GM18499 (cell line): Measurements from ENCODE around the gene RIT2.

Source experiments
- ATAC-seq: cut with Tn5 transposase; IDR thresholded peaks from one replicate; pipeline ENCODE4 v1.9.1; 2021; ENCODE audit warnings: moderate number of reproducible peaks; ENCODE audit not compliant: insufficient read depth, unreplicated experiment

RIT2 gene

GRCh38 chr18:42941021-42941420 is 174.5 kb downstream of the RIT2 start:
- ATAC-seq, result no peak

- ATAC-seq, result no peak
Measured at GRCh38 chr18:42937436-42937835, 178.0 kb downstream of the RIT2 start.

- no peak for ATAC-seq
Measured at GRCh38 chr18:42936289-42936688, 179.2 kb downstream of the RIT2 start.

- ATAC-seq, result no peak
Measured at GRCh38 chr18:42931491-42931890, 184.0 kb downstream of the RIT2 start.

DNA sequence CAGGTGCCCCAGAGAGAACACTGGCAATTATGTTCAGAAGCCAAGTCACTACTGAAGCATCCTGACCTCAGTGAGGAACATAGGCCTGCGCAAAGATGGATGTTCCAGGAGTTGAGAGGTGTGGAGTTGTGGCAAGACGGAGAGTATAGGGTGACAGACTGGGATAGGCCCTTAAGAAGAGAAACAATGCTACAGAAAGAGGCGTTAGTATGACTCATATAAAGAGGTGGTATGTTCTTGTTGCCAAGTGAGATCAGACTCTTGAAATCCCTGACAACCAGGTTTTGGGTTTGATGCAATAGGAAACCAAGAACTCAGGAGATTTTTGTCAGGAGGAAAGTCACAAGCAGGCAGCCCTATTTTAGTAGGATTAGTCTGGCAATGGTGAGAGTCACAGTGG is 185.6 kb downstream of the RIT2 start:
- no peak for ATAC-seq

DNA sequence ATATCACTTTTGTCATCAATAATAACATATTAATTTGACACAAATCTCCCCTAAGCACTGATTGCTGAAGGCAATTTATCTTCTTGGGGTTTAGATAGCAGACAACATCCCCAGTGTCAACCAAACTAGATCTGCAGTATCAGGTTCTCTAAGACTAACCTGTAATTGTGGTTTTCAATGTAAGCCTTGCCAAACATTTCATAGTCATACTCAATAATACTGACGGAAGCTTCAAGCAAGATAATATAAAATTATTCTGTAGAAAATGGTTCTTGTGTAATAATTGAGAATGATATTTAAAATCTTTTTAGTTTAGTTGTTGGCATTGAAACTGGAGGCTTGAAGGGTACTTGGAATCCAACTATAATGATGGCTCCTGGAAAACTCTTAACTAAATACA is 186.3 kb downstream of the RIT2 start:
- ATAC-seq, result no peak

- no peak for ATAC-seq
Measured at GRCh38 chr18:42925036-42925435, 190.4 kb downstream of the RIT2 start.

- no peak for ATAC-seq
Measured at GRCh38 chr18:42922363-42922762, 193.1 kb downstream of the RIT2 start.

DNA sequence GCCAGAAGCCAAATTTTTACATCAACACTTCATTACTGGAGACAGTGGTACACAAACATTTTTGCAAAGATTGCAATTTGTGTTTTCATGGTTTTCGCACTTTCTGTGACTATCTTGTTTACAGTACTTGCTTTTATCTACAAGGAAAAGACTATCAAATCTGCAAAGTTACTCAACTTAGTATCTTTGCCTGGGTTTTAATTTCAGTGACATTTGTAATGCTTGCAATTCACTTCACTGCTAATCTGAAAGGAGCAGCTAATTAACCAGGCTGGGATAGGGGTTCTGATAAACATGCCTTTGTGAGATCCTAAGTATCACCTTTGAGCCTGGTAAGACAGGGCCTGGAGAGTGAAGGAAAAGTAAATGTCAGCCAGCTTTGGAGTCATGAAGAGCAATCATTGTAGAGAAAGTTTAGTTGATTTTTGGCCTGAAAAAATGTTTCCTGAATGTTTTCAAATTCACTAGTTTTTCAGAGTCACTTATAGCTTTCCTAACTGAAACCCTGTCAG is 194.2 kb downstream of the RIT2 start:
- ATAC-seq, result no peak

DNA sequence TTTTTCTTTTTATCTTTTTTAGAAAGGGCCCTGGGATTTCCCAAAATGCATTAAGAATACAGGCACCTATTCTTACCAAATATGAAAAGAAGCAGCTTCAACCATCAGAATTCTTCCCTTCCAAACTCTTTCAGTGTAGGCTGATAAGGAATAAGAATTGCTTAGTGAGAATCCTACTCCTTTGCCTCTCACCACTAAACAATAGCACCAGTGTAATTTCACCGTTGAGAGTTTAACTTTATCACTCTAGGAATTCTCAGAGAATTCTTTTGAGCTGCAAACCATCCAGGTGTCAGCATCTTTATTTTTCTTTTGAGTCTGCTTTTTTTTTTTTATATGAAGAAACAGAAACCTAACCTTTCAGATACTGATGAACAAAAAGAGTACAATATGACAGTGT is 194.9 kb downstream of the RIT2 start:
- ATAC-seq, result no peak

DNA sequence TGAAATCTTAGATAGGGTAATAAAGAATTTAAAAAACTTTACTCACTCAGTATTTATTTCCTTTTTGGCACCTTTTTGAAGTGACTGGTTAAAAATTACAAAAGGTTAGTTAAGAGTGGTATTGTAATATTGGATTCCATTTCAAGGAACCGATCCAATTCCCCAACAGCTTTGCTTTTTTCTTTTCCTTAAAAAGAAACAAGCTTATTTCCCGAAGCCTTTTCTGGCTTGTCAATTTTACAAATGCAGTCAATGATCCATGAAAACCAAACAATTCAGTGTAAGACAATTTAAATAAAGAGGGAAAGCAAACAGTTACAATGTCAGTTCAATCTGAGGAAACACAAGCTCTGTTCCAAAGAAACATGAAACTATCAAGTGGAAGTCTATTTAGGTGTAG is 200.2 kb downstream of the RIT2 start:
- no peak for ATAC-seq

DNA sequence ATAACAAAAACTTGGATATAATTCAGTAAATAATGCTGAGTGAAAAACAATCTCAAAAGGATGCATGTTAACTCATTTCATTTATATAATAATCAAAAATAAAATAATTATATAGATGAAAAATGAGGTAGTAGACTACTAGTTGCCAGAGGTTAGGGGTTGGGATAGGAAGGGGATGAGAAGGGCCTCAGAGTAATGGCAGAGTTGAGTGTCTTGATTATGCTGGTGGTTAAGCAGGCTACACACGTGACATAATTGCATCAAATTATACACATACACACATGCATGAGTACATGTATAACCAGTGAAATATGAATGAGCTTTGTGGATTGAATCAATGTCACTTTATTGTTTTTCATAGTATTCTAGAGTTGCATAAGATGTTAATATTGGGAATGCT is 201.0 kb downstream of the RIT2 start:
- ATAC-seq, result no peak

- ATAC-seq, result no peak
Measured at GRCh38 chr18:42909095-42909494, 206.4 kb downstream of the RIT2 start.

- ATAC-seq, result no peak
Measured at GRCh38 chr18:42906761-42907160, 208.7 kb downstream of the RIT2 start.

DNA sequence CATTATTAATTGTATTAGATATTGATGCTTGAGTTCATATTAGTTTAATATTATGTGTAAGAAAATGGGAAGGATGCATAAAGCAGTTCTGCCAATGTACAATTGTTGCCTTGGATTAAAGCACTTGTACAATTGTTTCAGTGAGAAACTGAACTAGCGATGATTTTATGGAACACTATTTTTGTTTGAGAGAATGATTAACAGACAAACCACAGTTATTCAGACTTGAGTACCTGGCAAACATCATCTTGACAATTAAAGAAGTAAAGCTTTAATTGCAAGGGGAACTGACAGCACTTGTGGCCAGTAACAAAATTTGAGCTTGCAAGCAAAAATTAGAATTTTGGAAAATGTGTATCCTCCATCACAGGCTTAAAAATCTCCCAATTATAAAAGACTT is 214.3 kb downstream of the RIT2 start:
- no peak for ATAC-seq

DNA sequence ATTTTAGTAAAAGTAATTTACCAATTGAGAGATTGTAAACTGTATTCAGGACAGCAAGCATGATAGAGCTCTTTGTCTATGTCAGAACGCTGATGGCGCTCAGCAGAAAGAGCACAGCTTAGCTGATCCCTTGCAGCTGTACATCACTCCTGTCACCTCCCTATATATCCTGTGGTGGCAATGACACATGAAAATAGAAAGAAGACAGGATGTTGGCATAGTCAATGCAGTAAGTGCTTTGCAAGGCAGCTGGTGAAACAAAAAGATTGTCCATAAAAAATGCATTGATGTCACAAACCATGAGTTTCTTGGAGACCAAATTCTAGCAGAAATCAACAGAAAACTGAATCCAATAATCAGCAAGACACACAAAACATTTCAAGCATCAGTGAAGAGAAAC is 221.5 kb downstream of the RIT2 start:
- no peak for ATAC-seq

DNA sequence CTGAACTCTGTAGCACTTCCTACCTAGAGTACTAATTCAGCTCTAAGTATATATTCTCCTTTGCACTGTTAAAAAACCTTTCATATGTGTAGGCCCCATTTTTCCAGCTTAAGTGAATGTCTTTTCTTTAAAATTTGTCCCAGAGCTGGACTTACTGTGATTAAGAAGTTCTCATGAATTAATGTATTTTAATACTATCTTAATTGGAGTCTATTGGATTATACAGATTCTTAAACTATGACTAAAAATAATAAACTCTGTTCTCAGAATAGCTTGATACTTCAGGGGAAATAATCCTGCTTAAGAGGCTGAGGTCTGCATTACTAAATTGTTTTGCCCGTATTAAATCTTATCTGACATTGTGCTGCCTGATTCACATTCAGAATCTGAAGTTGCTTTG is 223.3 kb downstream of the RIT2 start:
- ATAC-seq, result no peak

- ATAC-seq, result no peak
Measured at GRCh38 chr18:42891705-42892104, 223.8 kb downstream of the RIT2 start.

- ATAC-seq, result no peak
Measured at GRCh38 chr18:42883169-42883568, 232.3 kb downstream of the RIT2 start.

DNA sequence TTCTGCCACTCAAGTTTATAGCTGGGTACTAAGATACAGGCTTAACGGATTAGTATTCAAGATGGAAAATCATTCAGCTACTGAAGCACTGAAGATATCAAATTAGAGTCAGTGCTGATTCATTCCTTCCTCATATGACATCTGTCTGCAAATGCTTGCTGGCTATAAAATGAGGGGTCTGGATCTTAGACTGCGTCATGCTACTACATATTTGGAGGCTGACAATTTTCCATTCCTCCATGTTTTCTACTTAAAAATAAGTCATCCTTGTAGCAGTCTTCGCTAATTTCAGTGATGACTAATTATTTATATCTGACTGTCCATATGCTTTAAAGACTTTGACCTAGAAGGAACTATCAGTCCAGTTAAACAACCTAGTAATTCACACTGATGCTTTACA is 233.4 kb downstream of the RIT2 start:
- ATAC-seq, result no peak

GRCh38 chr18:42872838-42873237 is 242.6 kb downstream of the RIT2 start:
- no peak for ATAC-seq

GRCh38 chr18:42864876-42865275 is 250.6 kb downstream of the RIT2 start:
- ATAC-seq, result no peak

DNA sequence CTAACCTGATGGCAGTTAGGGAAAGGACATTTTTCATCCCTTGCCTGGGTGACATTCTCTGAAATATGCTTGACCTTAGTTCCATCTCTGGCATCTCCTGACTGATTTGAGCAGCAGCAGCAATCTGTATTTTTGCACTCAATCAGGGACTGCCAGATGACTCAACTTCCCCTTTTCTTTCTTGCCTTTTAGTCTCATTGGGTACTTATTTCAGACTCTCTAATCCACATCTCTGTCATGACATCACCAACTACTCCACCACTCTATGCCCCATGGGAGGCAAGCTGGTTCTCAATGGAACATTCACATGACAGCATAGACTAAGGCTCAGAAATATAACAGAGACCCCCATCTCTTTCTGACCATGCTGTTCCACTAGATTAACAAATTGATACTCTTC is 254.2 kb downstream of the RIT2 start:
- no peak for ATAC-seq
